LNCAP (cell line): ENCODE data around the gene FARSA.

Experiments
- CTCF ChIP-seq: fragments of 450-650 bp; IDR thresholded peaks from 2 replicates; pipeline ENCODE4 v1.5.1; 2017; ENCODE audit warnings: mild to moderate bottlenecking

FARSA gene

GRCh38 chr19:12875086-12875485 lies 58.4 kb downstream of the FARSA start:
- no peak for TF ChIP-seq CTCF

DNA sequence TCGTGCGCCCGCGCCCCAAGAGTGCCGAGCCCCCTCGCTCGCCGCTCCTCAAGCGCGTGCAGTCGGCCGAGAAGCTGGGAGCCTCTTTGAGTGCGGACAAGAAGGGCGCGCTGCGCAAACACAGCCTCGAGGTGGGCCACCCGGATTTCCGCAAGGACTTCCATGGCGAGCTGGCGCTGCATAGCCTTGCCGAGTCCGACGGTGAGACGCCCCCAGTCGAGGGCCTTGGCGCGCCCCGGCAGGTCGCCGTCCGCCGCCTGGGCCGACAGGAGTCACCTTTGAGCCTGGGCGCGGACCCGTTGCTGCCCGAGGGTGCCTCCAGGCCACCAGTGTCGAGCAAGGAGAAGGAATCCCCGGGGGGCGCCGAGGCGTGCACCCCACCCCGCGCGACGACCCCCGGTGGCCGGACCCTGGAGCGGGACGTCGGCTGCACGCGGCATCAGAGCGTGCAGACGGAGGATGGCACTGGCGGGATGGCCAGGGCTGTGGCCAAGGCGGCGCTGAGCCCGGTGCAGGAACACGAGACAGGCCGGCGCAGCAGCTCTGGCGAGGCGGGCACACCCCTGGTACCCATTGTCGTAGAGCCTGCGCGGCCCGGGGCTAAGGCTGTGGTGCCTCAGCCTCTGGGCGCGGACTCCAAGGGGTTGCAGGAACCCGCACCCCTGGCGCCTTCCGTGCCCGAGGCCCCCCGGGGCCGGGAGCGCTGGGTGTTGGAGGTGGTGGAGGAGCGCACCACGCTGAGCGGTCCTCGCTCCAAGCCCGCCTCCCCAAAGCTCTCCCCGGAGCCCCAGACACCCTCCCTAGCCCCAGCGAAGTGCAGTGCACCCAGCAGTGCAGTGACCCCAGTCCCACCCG lies 59.4 kb downstream of the FARSA start:
- no peak for TF ChIP-seq CTCF

- no peak for TF ChIP-seq CTCF
Observed at GRCh38 chr19:12872941-12873890, 60.3 kb downstream of the FARSA start.
